Measurements from ENCODE around the gene INMT.
"Not testable (repeated sequence)": the region's sequence is repeated elsewhere in the genome, so short reads cannot be mapped to it uniquely, and the experiment has no call there.

INMT gene

DNA sequence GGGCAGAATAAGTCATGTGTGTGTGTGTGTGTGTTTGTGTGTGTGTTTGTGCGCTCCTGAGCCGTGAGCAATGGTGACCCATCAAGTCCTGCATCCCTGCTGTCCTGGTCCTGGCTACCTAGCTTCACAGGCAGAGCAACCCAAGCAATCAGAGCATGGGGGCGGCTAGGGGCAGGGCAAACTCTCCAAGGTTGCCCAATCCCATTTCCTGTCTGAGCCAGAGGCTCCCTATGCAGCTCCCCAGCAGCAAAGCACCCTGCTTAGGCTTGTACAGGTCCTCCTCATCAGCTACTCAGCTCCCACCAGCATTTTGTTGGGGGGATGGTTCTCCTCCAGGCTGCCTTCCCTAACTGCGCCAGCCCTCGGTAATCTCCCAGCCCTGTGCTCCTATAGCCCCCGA is 38.5 kb upstream of the INMT start:
- Histone ChIP-seq H3K4me2 (ENCODE audit: insufficient read depth, low read length, poor library complexity, severe bottlenecking) (no peak overlapping the region), H3K9ac (ENCODE audit: low read depth, low read length, poor library complexity) (no peak overlapping the region), H2BK12ac (ENCODE audit: low read length) (no peak overlapping the region), H3K4me1 (ENCODE audit: control insufficient read depth in 2 of 2, insufficient read depth in 1 of 2, low read depth in 1 of 2, low read length in 2 of 2) (peaks cover 0 to 4% of the 10 kb centered on the region in 2 donors), H2BK5ac (ENCODE audit: low read length) (no peak overlapping the region), H3K14ac (ENCODE audit: low read length) (no peak overlapping the region), H2BK15ac (ENCODE audit: low read length) (no peak overlapping the region), H4K8ac (ENCODE audit: low read depth, low read length) (no peak overlapping the region), H3K27me3 (ENCODE audit: control insufficient read depth in 3 of 3, insufficient read depth in 3 of 3, low read depth in 1 of 3, low read length in 3 of 3) (peaks cover 0 to 13% (median 0%) of the 10 kb centered on the region in 3 experiments), H3K9me3 (replicated peaks in 1 of 2; ENCODE audit: control insufficient read depth in 2 of 2, insufficient read depth in 1 of 2, low read depth in 1 of 2, low read length in 2 of 2) (peaks cover 0 to 7% of the 10 kb centered on the region in 2 donors), H3K18ac (ENCODE audit: low read length) (peak overlapping the region; percentile 41), H3K23ac (ENCODE audit: low read depth, low read length, poor library complexity) (peak overlapping the region; percentile 9), H3K36me3 (replicated peaks in 1 of 2; ENCODE audit: control insufficient read depth in 2 of 2, insufficient read depth in 2 of 2, low read length in 2 of 2) (no peaks in the 10 kb centered on the region), H3K4me3 (ENCODE audit: low read length in 2 of 2) (no peak overlapping the region), H3K79me1 (ENCODE audit: low read depth, low read length) (no peaks in the 10 kb centered on the region), H4K91ac (ENCODE audit: low read depth, low read length, poor library complexity) (no peak overlapping the region), H3K27ac (replicated peaks; ENCODE audit: low read length) (no peak overlapping the region), H2AK5ac (ENCODE audit: low read depth, low read length) (peak overlapping the region; percentile 21), H2AFZ (ENCODE audit: low read length) (no peak overlapping the region), H2BK120ac (ENCODE audit: low read depth, low read length) (peak overlapping the region; percentile 16), H3K4ac (ENCODE audit: low read length) (no peak overlapping the region)
- no peak for DNase-seq (ENCODE audit: low spot score)
- no CpG with 5 or more reads among the region's 6 CpGs for WGBS, 2 donors (ENCODE audit: extremely low coverage in 2 of 2, insufficient read length in 2 of 2, insufficient replicate concordance in 1 of 2)

DNA sequence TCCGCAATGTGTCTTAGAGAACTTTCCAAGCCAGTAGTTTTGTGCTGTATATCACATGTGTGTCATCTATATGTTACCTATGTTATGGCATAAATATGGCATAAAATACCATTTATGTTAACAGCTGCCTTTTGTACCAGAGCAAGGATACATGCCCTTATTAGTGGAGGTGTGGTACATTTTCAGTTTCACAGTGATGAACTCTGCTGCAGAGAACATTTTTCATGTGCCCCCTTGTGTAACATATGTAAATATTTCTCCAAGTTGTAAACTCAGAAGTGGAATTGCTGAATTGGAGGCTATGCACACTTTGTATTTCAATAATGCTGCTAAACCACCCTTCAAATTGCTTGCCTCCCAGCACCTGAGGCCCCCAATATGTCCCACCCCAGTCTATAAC is 37.8 kb upstream of the INMT start:
- H3K79me1 ChIP-seq (ENCODE audit: low read depth, low read length), result no peaks in the 10 kb centered on the region
- H3K14ac ChIP-seq (ENCODE audit: low read length), result no peak overlapping the region
- no peak for DNase-seq (ENCODE audit: low spot score)
- H3K4me1 ChIP-seq (ENCODE audit: control insufficient read depth in 2 of 2, insufficient read depth in 1 of 2, low read depth in 1 of 2, low read length in 2 of 2), result peaks cover 0 to 4% of the 10 kb centered on the region in 2 donors
- H3K9me3 ChIP-seq (replicated peaks in 1 of 2; ENCODE audit: control insufficient read depth in 2 of 2, insufficient read depth in 1 of 2, low read depth in 1 of 2, low read length in 2 of 2), result peaks cover 0 to 7% of the 10 kb centered on the region in 2 donors
- H4K8ac ChIP-seq (ENCODE audit: low read depth, low read length), result no peak overlapping the region
- H2AK5ac ChIP-seq (ENCODE audit: low read depth, low read length), result no peak overlapping the region
- H3K23ac ChIP-seq (ENCODE audit: low read depth, low read length, poor library complexity), result no peak overlapping the region
- WGBS, 2 donors (ENCODE audit: extremely low coverage in 2 of 2, insufficient read length in 2 of 2, insufficient replicate concordance in 1 of 2), result no CpG with 5 or more reads among the region's 1 CpG
- H3K36me3 ChIP-seq (replicated peaks in 1 of 2; ENCODE audit: control insufficient read depth in 2 of 2, insufficient read depth in 2 of 2, low read length in 2 of 2), result no peaks in the 10 kb centered on the region
- H3K27ac ChIP-seq (replicated peaks; ENCODE audit: low read length), result no peak overlapping the region
- no peak overlapping the region for H4K91ac ChIP-seq (ENCODE audit: low read depth, low read length, poor library complexity)
- H3K9ac ChIP-seq (ENCODE audit: low read depth, low read length, poor library complexity), result no peak overlapping the region
- no peak overlapping the region for H2BK120ac ChIP-seq (ENCODE audit: low read depth, low read length)
- H2BK5ac ChIP-seq (ENCODE audit: low read length), result no peak overlapping the region
- no peak overlapping the region for H2BK15ac ChIP-seq (ENCODE audit: low read length)
- no peak overlapping the region for H3K4ac ChIP-seq (ENCODE audit: low read length)
- H3K4me3 ChIP-seq (ENCODE audit: low read length in 2 of 2), result no peak overlapping the region
- H2AFZ ChIP-seq (ENCODE audit: low read length), result no peak overlapping the region
- no peak overlapping the region for H3K18ac ChIP-seq (ENCODE audit: low read length)
- H3K4me2 ChIP-seq (ENCODE audit: insufficient read depth, low read length, poor library complexity, severe bottlenecking), result no peak overlapping the region
- peaks cover 0 to 13% (median 0%) of the 10 kb centered on the region in 3 experiments for H3K27me3 ChIP-seq (ENCODE audit: control insufficient read depth in 3 of 3, insufficient read depth in 3 of 3, low read depth in 1 of 3, low read length in 3 of 3)
- H2BK12ac ChIP-seq (ENCODE audit: low read length), result no peak overlapping the region

DNA sequence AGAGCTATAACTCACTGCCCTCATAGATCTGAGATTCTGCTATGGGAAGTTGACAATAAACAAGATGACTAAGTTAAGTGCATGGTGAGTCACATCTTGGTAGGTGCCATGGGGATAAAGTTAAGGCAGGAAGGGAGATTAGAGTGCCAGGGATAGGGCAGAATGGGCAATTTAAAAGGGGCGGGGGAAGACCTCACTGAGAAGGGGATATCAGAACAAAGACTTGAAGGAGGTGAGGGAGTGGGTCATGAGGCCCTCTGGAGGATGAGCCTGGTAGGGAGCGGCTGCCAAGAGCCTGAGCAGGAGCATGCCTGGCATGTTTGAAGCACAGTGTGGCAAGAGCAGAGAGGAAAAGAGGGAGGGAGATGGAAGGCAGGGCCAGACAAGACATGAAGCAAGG is 34.8 kb upstream of the INMT start:
- no peak overlapping the region for H3K4me3 ChIP-seq (ENCODE audit: low read length in 2 of 2)
- no peak overlapping the region for H2AK5ac ChIP-seq (ENCODE audit: low read depth, low read length)
- H2BK5ac ChIP-seq (ENCODE audit: low read length), result no peak overlapping the region
- H3K9ac ChIP-seq (ENCODE audit: low read depth, low read length, poor library complexity), result no peak overlapping the region
- H3K14ac ChIP-seq (ENCODE audit: low read length), result no peak overlapping the region
- no peak overlapping the region for H3K27ac ChIP-seq (replicated peaks; ENCODE audit: low read length)
- peaks cover 0 to 13% (median 0%) of the 10 kb centered on the region in 3 experiments for H3K27me3 ChIP-seq (ENCODE audit: control insufficient read depth in 3 of 3, insufficient read depth in 3 of 3, low read depth in 1 of 3, low read length in 3 of 3)
- no peak overlapping the region for H4K8ac ChIP-seq (ENCODE audit: low read depth, low read length)
- no peak overlapping the region for H2BK12ac ChIP-seq (ENCODE audit: low read length)
- peak overlapping the region; percentile 8 for H3K23ac ChIP-seq (ENCODE audit: low read depth, low read length, poor library complexity)
- H2BK15ac ChIP-seq (ENCODE audit: low read length), result no peak overlapping the region
- H3K18ac ChIP-seq (ENCODE audit: low read length), result no peak overlapping the region
- peaks cover 4 to 12% of the 10 kb centered on the region in 2 donors for H3K9me3 ChIP-seq (replicated peaks in 1 of 2; ENCODE audit: control insufficient read depth in 2 of 2, insufficient read depth in 1 of 2, low read depth in 1 of 2, low read length in 2 of 2)
- H3K36me3 ChIP-seq (replicated peaks in 1 of 2; ENCODE audit: control insufficient read depth in 2 of 2, insufficient read depth in 2 of 2, low read length in 2 of 2), result no peaks in the 10 kb centered on the region
- WGBS, 2 donors (ENCODE audit: extremely low coverage in 2 of 2, insufficient read length in 2 of 2, insufficient replicate concordance in 1 of 2), result no CpG with 5 or more reads among the region's 2 CpGs
- DNase-seq (ENCODE audit: low spot score), result no peak
- no peak overlapping the region for H3K4ac ChIP-seq (ENCODE audit: low read length)
- no peak overlapping the region for H3K4me2 ChIP-seq (ENCODE audit: insufficient read depth, low read length, poor library complexity, severe bottlenecking)
- H3K4me1 ChIP-seq (ENCODE audit: control insufficient read depth in 2 of 2, insufficient read depth in 1 of 2, low read depth in 1 of 2, low read length in 2 of 2), result no peaks in the 10 kb centered on the region
- H2AFZ ChIP-seq (ENCODE audit: low read length), result no peak overlapping the region
- no peak overlapping the region for H2BK120ac ChIP-seq (ENCODE audit: low read depth, low read length)
- no peak overlapping the region for H4K91ac ChIP-seq (ENCODE audit: low read depth, low read length, poor library complexity)
- no peaks in the 10 kb centered on the region for H3K79me1 ChIP-seq (ENCODE audit: low read depth, low read length)

DNA sequence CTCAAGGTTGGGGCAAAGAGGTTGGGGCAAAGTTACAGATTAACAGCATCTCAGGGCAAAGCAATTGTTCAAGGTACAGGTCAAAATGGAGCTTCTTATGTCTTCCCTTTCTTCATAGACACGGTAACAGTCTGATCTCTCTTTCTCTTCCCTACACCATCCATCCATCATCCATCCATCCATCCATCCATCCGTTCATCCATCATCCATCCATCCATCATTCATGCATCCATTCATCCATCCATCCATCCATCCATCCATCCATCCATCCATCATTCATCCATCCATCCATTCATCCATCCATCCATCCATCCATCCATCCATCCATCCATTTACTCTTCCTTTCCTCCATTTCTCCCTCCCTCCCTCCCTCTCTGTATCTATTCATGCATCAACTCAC is 32.5 kb upstream of the INMT start:
- not testable (repeated sequence) for H3K27me3 ChIP-seq (ENCODE audit: control insufficient read depth in 3 of 3, insufficient read depth in 3 of 3, low read depth in 1 of 3, low read length in 3 of 3); H3K14ac ChIP-seq (ENCODE audit: low read length); H3K4me3 ChIP-seq (ENCODE audit: low read length in 2 of 2); H3K4me2 ChIP-seq (ENCODE audit: insufficient read depth, low read length, poor library complexity, severe bottlenecking); H3K4ac ChIP-seq (ENCODE audit: low read length); H3K18ac ChIP-seq (ENCODE audit: low read length); H2BK5ac ChIP-seq (ENCODE audit: low read length); H2BK15ac ChIP-seq (ENCODE audit: low read length); H4K91ac ChIP-seq (ENCODE audit: low read depth, low read length, poor library complexity); H2AK5ac ChIP-seq (ENCODE audit: low read depth, low read length); H2BK120ac ChIP-seq (ENCODE audit: low read depth, low read length); H3K4me1 ChIP-seq (ENCODE audit: control insufficient read depth in 2 of 2, insufficient read depth in 1 of 2, low read depth in 1 of 2, low read length in 2 of 2); H3K79me1 ChIP-seq (ENCODE audit: low read depth, low read length); H3K36me3 ChIP-seq (replicated peaks in 1 of 2; ENCODE audit: control insufficient read depth in 2 of 2, insufficient read depth in 2 of 2, low read length in 2 of 2); H3K9ac ChIP-seq (ENCODE audit: low read depth, low read length, poor library complexity); H3K23ac ChIP-seq (ENCODE audit: low read depth, low read length, poor library complexity); H2AFZ ChIP-seq (ENCODE audit: low read length); H4K8ac ChIP-seq (ENCODE audit: low read depth, low read length); H2BK12ac ChIP-seq (ENCODE audit: low read length); H3K27ac ChIP-seq (replicated peaks; ENCODE audit: low read length); DNase-seq (ENCODE audit: low spot score)
- H3K9me3 ChIP-seq (replicated peaks in 1 of 2; ENCODE audit: control insufficient read depth in 2 of 2, insufficient read depth in 1 of 2, low read depth in 1 of 2, low read length in 2 of 2), result peaks cover 4 to 12% of the 10 kb centered on the region in 2 donors
- 100% methylated on average over 1 of the region's 2 CpGs; no CpG with 5 or more reads in 1 of the 2 donors for WGBS, 2 donors (ENCODE audit: extremely low coverage in 2 of 2, insufficient read length in 2 of 2, insufficient replicate concordance in 1 of 2)
